Activated CD4-positive, alpha-beta T cell treated with anti-CD3 and anti-CD28 coated beads for 48 hours (primary cell): ENCODE results near the gene KLHDC8A.
A peak's percentile ranks its signal among the peaks of the same experiment; 100 is the strongest.
"Not testable (repeated sequence)": the region's sequence is repeated elsewhere in the genome, so short reads cannot be mapped to it uniquely, and the experiment has no call there.

Source experiments
- DNase-seq: peaks from one replicate; pipeline ENCODE4 v3.0.0-alpha.2; 2020

The KLHDC8A gene

DNA sequence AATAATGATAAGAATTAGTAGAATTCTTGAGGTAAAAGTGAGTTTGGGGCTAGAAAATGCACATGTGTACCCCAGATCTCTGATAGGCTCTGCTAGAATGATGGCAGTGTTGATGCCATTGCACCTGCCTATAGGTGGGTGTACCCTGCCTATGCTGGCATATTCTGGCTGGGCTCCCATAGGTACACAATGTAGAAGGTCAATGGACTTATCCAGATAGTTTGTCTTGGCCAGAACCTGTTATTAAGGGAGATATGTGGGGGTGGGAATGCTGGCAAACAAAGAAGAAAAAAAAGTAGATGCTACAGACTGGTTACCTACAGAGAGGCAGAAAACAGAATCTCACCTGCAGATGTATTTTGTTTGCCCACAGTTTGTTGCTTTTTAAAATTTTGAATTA, 14.1 kb upstream of the KLHDC8A start:
- DNase-seq = no peak

- no peak for DNase-seq
Measured at GRCh38 chr1:205369701-205370123, 13.0 kb upstream of the KLHDC8A start.

- DNase-seq = no peak
Measured at GRCh38 chr1:205368478-205368877, 11.8 kb upstream of the KLHDC8A start.

GRCh38 chr1:205365945-205366463, 9.3 kb upstream of the KLHDC8A start:
- DNase-seq = no peak

GRCh38 chr1:205365086-205365485, 8.4 kb upstream of the KLHDC8A start:
- not testable (repeated sequence) for DNase-seq

- DNase-seq = no peak
Measured at GRCh38 chr1:205360891-205361290, 4.2 kb upstream of the KLHDC8A start.

GRCh38 chr1:205359771-205360565, 3.2 kb upstream of the KLHDC8A start:
- no peak for DNase-seq

GRCh38 chr1:205358579-205358978, 1.9 kb upstream of the KLHDC8A start:
- DNase-seq = no peak

DNA sequence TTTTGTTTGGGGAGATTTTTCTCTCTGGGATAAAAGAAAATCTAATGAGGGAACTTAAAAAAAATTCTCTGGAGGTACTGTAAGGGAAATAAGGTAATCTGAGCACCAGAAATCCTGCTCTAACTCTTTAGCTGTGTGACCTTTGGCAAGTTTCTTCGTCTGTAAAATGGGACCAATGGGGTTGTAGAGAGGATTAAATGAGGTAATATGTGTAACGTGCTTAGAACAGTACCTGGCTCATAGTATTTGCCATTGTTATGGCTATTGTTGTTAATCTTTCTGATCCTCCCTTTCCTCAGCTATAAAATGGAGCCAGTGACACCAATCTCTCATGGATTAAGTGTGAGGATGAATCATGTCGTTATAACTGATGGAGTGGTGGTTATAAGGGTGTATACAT, 845 bp upstream of the KLHDC8A start:
- no peak for DNase-seq

DNA sequence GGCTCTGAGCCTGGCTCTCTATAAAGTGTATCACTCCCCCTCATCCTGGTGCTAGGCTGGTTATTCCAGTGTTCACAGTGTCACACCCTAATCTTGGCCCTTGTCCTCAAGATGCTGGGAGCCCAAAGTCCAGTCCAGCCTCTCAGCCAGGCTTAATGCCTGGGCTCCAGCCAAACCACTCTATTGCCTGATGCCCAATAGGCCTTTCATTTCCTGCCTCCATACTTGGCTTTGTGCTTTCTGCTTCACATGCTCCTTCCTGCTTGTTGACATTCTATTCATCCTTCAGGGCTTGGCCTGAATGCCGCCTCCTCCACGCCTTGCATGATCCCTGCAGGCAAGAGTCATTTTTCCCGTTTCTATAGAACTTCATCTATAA, 1.7 kb downstream of the KLHDC8A start:
- DNase-seq = no peak

DNA sequence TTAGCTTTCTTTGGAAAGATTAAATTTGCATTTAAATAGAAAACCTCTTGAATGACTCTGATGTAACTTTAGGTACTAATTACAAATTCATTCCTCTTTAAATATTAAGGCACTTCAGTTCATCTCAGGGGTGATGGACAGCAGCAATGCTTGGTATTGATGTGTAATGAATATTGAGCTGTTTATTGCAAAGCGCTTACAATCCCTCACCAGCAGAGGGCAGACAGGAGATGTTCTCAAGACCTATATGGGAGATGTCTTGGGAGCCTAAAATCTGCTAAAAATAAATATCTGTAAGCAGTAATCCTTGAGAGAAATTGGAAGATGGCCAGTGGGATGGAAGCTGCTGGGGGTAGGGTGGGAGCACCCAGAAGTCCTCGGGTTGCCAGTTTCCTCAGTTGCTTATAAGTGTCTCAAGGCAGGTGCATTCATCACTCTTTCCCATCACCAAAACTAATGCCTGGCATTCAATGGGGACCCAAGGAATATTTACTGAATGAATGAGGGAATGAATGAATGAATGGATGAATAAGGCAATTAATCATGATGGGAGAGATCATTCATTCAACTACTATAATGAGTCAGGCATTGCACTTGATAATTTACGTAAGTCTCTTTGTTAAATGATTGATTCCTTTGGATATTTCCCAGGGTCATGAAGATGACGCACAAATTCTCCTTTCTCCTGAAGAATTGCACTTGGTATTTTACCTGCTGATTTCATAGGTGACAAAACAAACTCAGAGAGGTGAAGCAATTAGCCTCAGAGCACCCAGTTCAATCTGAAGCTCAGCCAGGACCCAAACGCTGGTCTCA, 2.3 kb downstream of the KLHDC8A start:
- peak; percentile 72 for DNase-seq

- no peak for DNase-seq
Measured at GRCh38 chr1:205353612-205354011, 3.1 kb downstream of the KLHDC8A start.

GRCh38 chr1:205353191-205353590, 3.5 kb downstream of the KLHDC8A start:
- no peak for DNase-seq

GRCh38 chr1:205351984-205352713, 4.6 kb downstream of the KLHDC8A start:
- DNase-seq = no peak

- no peak for DNase-seq
Measured at GRCh38 chr1:205350691-205351141, 6.0 kb downstream of the KLHDC8A start.

GRCh38 chr1:205350124-205350523, 6.6 kb downstream of the KLHDC8A start:
- no peak for DNase-seq

- no peak for DNase-seq
Measured at GRCh38 chr1:205348554-205349487, 7.9 kb downstream of the KLHDC8A start.

- no peak for DNase-seq
Measured at GRCh38 chr1:205346956-205347574, 9.7 kb downstream of the KLHDC8A start.

GRCh38 chr1:205345761-205346160, 11.0 kb downstream of the KLHDC8A start:
- no peak for DNase-seq

GRCh38 chr1:205344066-205344928, 12.4 kb downstream of the KLHDC8A start:
- DNase-seq = peak; percentile 49
